Measurements from ENCODE around the gene KCNQ1.

GRCh38 chr11:2807025-2807681 is 362.3 kb downstream of the KCNQ1 start:
- no peak for TF ChIP-seq RARB (CRISPR knock-in tag; IDR thresholded peaks at IDR 0.05)
- TF ChIP-seq SNAI2 (CRISPR knock-in tag; IDR thresholded peaks at IDR 0.05): no peak
- no peak for TF ChIP-seq CSRNP3 (CRISPR knock-in tag; IDR thresholded peaks at IDR 0.05)
- TF ChIP-seq ZNF565 (CRISPR knock-in tag; conservative IDR thresholded peaks at IDR 0.05; ENCODE audit: low read depth): no peak
- TF ChIP-seq POU6F1 (CRISPR knock-in tag; IDR thresholded peaks at IDR 0.05; ENCODE audit: borderline replicate concordance, low read depth): no peak
- no peak for TF ChIP-seq BACH2 (CRISPR knock-in tag; IDR thresholded peaks at IDR 0.05; ENCODE audit: borderline replicate concordance)
- no peak for TF ChIP-seq CREB5 (CRISPR knock-in tag; IDR thresholded peaks at IDR 0.05; ENCODE audit: low read depth)
- TF ChIP-seq ZFP3 (CRISPR knock-in tag; IDR thresholded peaks at IDR 0.05): no peak
- TF ChIP-seq TCF4 (CRISPR knock-in tag; IDR thresholded peaks at IDR 0.05; ENCODE audit: borderline replicate concordance): no peak
- TF ChIP-seq ZC3H10 (CRISPR knock-in tag; IDR thresholded peaks at IDR 0.05): no peak

Data from SK-N-SH treated with all-trans-retinoic acid at 6 μM for 48 hours (cell line).